GM18858 (cell line): Measurements from ENCODE around the gene TBPL1.
"Not testable (repeated sequence)": the region's sequence is repeated elsewhere in the genome, so short reads cannot be mapped to it uniquely, and the experiment has no call there.

ENCODE experiments used
- ATAC-seq: cut with Tn5 transposase; IDR thresholded peaks from one replicate; pipeline ENCODE4 v1.9.1; 2021; ENCODE audit not compliant: unreplicated experiment

The TBPL1 gene

DNA sequence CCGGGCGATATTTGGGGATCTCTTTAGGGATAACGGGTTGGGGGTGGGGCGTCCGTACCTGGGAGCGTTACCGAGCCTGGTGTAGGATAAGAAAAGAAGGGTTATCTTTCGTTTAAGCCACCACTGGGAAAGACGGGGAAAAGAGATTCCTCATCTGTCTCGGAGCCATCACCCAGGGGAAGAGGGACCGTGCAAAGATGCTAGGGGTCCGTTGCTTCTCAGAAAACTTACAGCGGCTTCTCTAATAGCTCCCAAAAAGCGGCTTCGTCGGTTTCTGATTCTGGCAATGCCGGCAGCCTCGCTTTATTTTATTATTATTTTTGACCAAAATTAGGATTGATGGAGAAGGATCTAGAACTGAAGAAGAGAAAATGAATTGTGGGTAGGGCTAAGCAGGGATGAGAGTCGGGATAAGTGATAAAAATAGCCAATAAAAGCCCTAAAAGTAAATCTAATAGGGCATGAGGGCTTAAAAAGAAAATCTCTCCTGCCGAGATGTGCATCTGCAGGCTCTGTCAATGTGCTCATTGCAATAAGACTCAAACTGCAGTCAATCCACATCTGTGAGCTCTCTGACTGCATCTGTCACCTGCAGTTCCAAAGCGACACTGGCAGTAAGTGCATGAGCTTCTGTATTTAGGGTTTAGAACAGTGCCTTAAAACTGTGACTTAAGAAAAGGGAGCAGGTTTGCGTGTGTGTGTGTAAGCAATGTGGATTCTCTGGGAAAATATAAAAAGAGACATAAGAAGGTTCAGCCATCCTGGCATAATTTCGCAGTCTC, 801 bp downstream of the TBPL1 start:
- ATAC-seq = no peak

DNA sequence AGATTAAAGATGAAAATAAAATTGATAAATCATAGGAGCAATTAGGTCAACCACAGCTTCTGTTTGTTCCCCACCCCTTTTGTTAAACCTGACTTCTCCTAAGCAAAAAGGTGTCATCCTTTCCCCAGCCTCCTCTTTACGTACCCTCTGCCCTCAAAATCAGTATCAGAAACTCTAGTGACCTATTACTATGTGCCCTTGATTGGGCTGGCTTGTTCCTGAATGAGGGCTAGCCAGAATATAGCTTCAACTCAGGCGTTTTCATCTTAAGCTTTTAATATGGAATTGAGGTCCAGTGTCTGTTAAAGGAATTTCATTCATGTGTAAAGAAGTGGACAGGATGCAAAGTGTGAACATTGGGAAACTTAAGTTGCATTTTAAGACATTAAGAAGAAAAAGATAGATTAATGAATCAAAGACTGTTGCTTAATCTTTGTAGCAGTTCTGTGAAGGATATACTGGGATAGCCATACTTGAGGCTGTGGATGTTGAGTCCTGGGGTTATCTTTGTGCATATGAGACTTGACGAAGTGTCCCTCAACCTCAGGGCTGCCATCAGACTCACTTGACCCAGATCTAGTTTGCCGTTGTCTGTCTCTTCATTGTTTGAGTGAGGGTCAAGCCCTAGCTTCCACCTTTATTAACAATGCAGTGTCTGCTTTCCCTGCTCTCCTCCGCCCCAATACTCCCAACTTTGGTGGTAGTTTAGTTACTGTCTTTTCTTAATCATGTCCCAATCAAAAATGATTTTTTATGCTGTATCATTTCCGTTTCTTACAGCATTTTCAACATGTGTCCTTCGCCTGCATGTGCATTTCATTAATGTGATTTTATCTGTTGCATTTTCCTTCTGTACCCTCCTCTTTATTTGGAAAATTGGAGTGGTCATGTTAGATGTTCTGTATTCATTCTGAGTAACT, 1.9 kb downstream of the TBPL1 start:
- no peak for ATAC-seq

DNA sequence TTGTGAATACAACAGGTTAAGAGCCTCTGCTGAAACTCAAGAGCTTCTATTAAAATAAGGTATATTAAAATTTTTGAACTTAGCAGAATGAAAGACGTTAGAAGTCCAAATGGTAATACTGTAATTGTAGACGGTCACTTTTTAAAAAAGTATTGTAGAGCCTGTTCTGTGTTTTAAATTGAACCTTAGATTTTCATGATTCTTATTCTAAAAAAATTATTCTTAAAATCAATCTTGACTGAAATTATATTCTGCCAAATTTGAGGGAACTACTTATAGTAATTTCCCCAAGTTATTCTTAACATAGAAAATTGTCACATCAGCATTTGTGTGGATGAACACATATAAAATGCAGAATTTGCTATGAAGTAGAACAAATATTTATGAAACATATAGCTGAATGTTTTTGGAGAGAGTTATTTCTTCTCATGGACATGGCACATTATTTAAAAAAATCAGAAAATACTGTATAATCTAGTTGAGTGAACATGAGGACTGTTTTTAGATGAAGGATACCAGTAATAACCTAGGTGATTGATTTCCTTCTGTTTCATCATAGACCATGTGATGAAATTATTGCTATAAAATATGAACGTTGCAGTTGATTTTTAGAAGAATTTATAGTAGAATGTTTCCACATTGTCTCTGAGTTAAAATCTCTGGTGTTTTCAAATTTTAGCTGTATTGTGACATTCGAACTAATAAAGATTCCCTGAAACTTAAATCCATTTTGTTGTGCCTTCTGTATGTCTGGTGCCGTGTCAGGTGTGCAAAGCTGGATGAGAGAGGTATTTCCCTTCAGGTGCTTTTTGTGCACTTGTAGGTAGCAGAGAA, 2.8 kb downstream of the TBPL1 start:
- ATAC-seq = no peak

DNA sequence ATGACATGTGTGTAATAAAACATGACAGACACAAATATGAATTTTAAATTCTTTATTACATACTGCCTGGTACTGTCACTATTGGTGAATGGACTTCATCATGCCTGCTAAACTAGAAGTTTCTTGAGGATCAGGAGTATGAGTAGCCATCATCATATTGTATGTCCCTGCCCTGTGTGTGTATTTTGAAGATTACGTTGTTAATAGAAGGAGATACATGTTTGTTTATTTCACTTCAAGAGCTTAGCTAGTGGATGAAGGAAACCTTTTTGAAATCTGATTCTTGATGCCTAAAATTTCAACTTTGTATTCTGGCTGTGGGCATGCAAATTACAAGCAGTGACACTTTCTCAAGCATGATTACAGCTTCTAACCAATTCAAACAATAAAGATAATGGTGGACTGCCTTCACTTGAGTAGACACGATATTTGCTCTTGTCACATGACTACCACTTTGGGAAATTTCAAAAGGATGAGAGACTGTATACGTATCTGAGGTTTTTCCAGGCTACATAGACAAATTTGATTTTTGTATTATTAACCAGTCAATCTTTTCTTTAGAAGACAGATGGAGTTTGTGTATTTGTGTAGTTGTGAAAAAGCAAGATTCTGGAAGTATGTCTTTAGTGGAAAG, 3.5 kb downstream of the TBPL1 start:
- no peak for ATAC-seq

DNA sequence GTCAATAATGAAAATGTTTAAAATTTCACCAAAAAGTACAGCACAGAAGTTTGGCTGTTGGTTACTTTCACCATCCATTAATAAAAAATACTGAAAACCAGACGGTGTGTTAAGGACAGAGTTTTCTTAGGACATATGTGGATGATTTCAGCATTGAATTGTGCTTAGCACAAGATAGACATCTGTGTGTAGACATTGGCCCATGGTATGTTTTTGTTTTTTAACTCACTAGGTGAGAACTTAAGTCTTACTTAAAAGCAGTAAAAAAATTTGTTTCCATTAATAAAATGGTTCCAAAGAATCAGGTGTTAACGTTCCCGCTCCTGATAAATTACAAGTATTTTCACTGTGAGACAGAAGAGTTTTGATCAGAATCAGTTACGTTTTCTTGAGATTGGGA, 4.2 kb downstream of the TBPL1 start:
- ATAC-seq = no peak

DNA sequence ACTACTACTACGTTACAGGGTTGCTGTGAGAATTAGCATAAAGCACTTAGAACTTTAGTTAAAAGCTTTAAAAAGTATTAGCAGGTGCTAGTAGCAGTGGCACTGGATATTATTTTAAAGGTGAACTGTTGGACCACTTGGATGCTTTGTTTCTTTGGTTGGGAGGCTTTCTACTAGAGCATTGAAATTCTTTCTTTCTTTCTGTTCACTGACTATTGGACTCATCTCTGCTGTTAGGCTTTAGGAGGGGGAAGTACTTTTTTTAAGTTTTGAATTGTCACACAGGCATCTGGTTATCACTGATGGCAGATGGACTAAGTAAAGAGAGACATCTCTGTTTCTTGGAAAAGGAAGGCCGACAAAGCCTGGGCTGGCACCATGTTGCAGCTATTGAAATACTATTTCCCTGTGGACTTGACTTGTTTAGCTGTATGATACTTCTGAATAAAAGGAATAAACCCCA, 4.8 kb downstream of the TBPL1 start:
- no peak for ATAC-seq

DNA sequence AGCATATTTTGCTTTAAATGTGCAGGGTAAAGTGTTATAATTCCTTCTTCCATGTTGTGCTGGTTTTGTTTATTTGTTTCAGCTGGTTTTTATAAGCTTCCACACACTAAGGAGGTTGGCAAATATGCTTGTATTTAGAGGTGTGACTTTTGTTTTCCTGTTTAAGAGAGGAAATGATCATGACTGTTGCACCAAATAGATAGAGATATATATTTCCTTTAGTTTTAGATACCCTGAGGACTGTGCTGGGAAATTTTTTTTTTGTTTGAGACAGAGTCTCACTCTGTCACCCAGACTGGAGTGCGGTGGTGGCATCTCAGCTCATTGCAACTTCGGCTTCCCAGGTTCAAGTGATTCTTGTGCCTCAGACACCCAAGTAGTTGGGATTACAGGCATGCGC, 5.8 kb downstream of the TBPL1 start:
- ATAC-seq = no peak

DNA sequence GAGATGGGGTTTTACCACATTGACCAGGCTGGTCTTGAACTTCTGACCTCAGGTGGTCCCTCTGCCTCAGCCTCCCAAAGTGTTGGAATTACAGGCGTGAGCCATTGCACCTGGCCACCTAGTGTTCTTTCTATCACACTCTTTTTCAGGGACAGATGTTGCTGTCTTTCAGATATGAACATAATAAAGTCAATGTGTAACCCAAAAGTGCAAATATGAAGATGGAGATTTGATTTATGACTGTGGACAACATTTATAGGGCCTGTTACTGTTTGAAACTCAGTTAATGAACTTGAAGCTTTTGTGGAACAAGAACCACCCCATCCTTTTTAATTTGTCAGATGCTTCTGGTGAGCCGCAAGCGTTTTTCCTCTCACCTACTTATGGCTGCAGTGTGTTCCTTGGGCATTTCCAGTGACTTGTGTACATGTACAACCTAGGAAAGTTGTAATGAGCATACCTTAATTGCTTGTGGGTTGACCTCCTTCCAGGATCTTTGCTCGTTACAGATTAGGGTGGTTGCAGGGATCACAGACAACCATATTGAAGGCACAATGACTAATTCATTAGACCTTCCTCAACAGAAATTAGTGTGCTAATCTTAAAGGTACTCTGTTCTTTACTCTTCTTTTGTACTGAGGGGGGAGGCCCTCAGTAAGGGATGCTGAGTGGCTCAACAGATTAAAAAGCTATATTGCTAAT, 6.8 kb downstream of the TBPL1 start:
- ATAC-seq = no peak

DNA sequence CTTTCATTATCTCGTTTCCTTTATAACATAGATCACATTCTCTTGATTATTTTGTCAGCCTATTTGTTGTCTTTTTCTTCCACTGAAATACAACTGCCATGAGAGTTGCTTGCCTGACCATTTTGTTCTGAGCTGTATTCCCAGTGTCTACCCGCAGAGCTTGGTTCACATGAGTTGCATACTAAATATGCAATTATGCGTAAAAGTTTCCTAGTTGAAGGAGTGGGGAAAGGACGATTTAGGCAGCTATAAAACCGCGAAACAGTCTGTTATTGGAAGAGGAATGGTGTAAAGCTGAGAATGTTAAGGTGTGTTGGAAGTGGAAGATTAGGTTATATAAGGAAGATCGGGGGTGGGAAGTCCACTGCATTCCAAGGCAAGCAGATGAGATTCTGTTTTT, 8.8 kb downstream of the TBPL1 start:
- no peak for ATAC-seq

DNA sequence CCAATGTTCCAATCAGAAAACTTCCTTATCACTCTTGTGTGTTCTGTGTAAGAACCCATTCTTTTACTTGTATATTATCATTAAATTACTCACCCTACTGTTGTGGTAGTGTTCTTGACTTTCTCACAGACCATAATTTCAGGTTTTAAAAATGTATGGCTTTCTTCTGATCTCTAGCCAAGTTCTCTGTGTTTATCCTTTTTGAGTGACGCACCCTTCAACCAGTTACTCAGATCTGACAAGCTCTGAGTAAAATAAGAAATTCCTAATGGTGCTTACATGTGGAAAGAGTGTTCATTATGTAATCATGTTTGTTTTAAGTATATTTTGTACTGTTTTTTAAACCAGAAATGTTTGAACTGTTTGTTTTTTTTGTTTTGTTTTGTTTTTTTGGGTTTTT, 11.0 kb downstream of the TBPL1 start:
- ATAC-seq = no peak

DNA sequence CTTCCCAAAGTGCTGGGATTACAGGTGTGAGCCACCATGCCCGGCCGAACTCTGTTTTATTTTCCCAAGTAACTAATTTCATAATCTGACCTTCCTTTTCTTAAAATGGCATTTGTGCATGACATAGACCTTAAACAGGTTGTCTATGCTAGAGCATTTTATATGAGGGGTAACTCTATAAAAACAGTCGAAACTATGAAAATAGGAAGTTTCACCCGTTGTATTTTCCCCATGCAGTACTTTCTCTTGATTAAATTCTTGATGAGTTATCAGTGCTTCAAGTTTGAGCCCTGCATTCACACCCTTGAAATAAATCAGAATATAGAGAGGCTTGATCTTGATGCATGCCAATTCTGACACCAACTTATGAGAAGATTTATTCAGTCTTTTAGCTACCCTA, 11.7 kb downstream of the TBPL1 start:
- ATAC-seq = no peak

DNA sequence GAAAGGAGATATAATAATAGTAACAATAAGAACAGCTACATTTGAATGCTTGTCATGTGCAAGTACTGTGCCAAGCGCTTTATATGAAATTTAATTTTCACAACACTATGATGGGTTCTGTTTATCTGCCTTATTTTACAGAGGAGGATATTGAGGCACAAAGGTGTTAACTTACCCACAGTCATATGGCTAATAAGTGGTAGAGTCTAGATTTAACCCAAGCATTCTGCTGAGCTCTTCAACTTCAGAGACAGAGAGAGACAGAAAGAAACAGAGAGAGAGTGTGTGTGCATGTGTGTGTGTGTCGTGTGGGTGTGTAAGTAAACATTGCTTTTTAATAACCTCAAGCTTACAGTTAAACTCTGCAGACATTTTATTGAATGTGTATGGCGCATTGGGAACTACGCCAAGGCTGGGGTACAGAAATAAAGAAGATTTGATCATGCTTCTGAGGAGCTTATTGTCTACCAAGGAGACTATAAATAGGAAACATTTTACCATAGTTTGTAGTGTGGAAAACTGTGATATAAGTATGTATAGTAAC, 12.9 kb downstream of the TBPL1 start:
- ATAC-seq = no peak

DNA sequence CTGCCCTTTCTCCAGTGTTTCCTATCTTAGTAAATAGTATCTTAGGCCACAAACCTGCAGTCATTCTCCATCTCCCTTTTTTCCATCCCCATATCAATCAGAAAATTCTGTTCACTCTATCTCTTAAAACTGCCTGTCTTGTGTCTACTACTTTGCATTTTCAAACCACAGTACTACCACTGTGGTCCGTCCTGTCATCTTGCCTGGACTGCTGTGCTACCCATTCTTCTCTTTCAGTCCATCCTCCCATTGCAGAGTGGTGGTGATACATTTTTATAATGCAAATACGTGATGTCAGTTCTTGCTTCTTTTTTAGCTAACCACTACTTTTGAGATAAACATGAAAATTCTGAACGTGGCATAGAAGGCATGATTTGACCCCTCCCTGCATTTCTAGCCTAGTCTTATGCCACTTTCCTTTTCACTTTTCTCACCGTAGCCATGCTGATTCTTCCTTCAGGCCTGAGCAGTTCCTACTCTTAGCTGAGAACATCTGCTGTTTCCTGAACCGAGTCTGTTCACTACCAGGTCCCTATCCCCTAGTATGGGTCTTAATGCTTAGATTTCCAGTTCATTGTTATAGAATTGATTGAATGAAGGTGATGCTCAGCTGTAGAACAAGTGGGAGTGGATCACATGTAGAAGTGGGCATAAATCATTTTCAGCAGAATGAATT, 13.8 kb downstream of the TBPL1 start:
- ATAC-seq = peak; percentile 85

DNA sequence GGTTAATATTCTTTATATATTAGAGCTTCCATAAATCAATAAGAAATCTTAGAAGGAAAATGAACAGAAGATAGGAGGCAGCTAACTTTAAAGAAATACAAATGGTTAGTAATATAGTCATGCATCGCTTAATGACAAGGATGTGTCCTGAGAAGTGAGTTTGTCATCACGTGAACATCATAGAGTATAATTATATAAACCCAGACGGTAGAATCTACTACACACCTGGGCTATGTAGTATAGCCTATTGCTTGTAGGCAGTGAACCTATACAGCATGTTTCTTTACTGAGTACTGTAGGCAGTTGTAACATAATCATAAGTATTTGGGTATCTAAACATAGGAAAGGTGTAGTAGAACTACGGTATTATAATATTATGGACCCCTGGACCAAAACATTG, 14.3 kb downstream of the TBPL1 start:
- no peak for ATAC-seq

DNA sequence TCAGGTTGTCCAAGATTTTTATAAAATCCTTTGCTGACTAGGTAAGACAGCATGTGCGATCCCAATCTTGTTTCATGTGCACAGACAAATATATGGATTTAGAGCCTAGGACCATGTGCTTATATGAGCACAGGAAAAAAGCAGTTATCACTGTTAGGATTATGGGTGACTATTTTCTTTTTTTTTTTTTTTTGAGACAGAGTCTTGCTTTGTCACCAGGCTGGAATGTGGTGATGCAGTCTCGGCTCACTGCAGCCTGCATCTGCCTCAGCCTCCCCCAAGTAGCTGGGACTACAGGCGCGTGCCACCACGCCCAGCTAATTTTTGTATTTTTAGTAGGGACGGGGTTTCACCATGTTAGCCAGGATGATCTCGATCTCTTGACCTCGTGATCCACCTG, 14.8 kb downstream of the TBPL1 start:
- ATAC-seq = not testable (repeated sequence)

DNA sequence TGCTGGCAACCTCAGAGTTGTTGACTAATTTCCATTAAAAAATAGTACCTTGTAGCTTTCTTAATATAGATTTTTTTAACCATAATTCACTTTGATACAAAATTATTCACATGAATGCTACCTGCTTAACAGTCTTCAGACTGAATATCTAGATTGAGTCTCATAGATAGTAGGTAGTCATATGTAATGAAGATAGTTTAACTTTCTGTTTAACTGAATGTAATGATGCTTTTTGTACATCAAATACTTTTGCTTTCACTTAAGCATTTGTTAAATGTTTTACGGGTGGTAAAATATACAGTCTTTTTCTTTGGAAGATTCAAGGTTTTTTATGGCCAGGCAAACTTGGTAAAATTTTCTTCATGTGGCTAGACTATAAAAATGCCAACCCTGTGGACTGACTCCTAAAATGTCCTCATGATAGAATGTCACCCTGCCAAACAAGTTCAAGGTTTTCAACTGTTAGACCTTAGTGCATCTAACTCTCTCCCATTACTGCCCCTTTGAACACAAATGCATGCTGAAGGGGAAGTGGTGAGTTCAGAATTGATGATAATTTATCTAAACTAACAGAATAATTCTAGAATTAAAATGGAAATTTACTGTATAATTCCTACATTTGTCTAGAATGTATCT, 16.4 kb downstream of the TBPL1 start:
- no peak for ATAC-seq

DNA sequence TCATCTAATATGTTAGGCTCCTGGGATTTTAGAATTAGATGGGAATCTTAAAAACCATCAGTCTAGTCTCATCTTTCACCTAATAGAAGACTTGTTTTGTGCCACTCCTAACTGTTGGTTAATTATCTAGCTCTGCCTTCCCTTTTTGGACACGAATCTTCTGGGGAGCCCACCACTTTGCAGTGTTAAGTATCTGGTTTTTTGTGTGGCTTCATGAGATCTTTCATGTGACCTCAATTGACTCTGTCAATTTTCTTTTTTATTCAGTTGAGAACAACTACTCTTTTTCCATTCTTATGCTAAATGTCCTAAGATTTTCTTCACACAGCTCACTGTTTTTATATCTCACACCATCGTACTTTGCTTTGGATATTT, 16.9 kb downstream of the TBPL1 start:
- ATAC-seq = no peak

DNA sequence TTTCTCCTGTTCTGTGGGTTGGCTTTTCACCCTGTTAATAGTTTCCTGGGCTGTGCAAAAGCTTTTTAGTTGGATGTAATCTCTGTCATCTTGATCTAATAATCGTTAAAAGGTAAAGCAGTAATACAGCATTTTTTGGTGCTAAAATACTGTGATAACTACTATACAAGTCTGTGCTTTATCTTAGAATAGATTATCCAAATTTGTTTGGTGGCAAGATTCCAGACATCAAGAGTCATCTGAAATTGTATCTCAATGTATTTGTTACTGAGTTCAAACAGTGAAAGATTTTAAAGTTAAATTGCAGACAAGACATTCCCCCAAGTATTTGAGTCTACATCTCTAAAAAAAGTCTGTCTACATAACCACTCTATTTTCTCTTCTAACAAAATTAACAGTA, 18.8 kb downstream of the TBPL1 start:
- ATAC-seq = no peak

DNA sequence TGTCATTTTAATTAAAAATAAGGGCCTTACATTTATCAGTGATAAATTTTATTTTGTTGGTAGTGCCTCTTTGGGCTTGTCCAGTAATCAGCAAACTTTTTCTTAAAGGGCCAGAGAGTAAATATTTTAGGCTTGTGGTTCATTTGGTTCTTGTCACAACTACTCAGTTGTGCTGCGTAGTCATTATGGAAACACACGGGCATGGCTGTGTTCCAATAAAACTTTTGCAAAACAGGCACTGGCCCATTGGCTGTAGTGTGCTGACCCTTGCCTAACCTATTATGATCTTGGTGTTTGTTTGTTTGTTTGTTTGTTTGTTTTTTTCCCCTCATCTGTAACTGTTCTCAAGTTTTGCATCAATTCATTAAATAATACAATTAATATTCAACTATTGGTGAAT, 19.4 kb downstream of the TBPL1 start:
- ATAC-seq = no peak
